Pancreas (tissue), 10 donors: Measurements from ENCODE around the gene COPG2. TPM values are rescaled to one million over a fixed set of nuclear protein-coding genes. Genes with fewer than 3 reads are reported as not detected.
A peak's percentile ranks its signal among the peaks of the same experiment; 100 is the strongest.

Source experiments
- ATAC-seq, 4 donors: fragments of 200-7000 bp; cut with Tn5 transposase; one replicate each; pipeline versions ENCODE4 v1.8.0 to v1.9.1; 2020; ENCODE audit warnings: mild to moderate bottlenecking in 4 of 4, moderate library complexity in 4 of 4
- DNase-seq, 6 donors: peaks; one replicate each; pipeline ENCODE4 v3.0.0-alpha.2; 2020
- FAIRE-seq: peaks from 2 replicates; lab custom pipeline; 2012; peaks lifted over from hg19 to GRCh38; lab: Jason Lieb, UNC
- H3K27ac ChIP-seq, 4 donors: fragments of 200-600 bp; sonication (generic); 1 replicate in 3 of 4; 2 replicates in 1 of 4; pipeline versions ENCODE4 v1.5.0 to v1.8.0; 2020
- H3K27me3 ChIP-seq, 4 donors: fragments of 200-600 bp; one replicate each; pipeline ENCODE4 v1.8.0; 2021
- H3K36me3 ChIP-seq, 3 donors: fragments of 200-600 bp; sonication (generic) in 1 of 3; one replicate each; pipeline versions ENCODE4 v1.5.0 to v1.8.0; 2020 to 2021
- H3K4me1 ChIP-seq, 3 donors: fragments of 200-600 bp; one replicate each; pipeline ENCODE4 v1.8.0; 2021
- H3K4me3 ChIP-seq, 4 donors: fragments of 200-600 bp; sonication (generic) in 2 of 4; one replicate each; pipeline versions ENCODE4 v1.5.0 to v1.8.0; 2020 to 2021
- H3K9me3 ChIP-seq, 4 donors: fragments of 200-600 bp; one replicate each; pipeline ENCODE4 v1.8.0; 2021
- WGBS, 2 donors: extraction: QIAGEN DNeasy Blood & Tissue Kit; methylation state at CpG; one replicate each; pipeline ENCODE4 v1.1.7; 2013; 5-methylcytosine and 5-hydroxymethylcytosine counted together
- intact Hi-C, 3 donors: fragments of 100-400 bp; cut with DNase I; formaldehyde crosslinking; loops; one replicate each; pipeline versions ENCODE4 v1.11.1 to v1.14.2; 2022
- polyA plus RNA-seq, 2 donors: library from polyadenylated mRNA; stranded (reverse); fragments of 200-250 nt; gene quantifications; one replicate each; pipeline ENCODE4 v1.2.3, GENCODE V29; 2013
- total RNA-seq, 6 donors: library from RNA; stranded (reverse); fragmentation: NEBNext Ultra II Directional in 4 of 6; extraction: Animal tissue kit (Norgen Biotek cat#: 25700) in 4 of 6; gene quantifications; one replicate each; pipeline versions ENCODE4 v1.2.1 to v1.2.4, GENCODE V29; 2021 to 2023
- TF ChIP-seq, protein P1 (sequence below), 4 donors: fragments of 200-600 bp; sonication (generic) in 3 of 4; IDR thresholded peaks; one replicate each; pipeline versions ENCODE4 v1.5.0 to v1.8.0; 2021; ENCODE audit warnings: antibody characterized with exemption in 4 of 4
- donor health status: healthy with polysubstance abuse.
- donor health status: DM: no; HTN: no; CAD: no; lungs with moderate emphysema.
- donor health status: DM: no; HTN: no; CAD: no.
- donor health status: control.
- donor health status: control.
- donor health status: Bipolar disorder and iron deficiency.
- donor health status: DM: yes; HTN: yes; CAD: no.
- donor health status: DM: no; HTN: no; CAD: no.
- donor health status: DM: no; HTN: no; CAD: no.
- donor health status: DM: yes; HTN: yes; CAD: no.

COPG2 gene
- total and polyA plus RNA-seq, 8 donors: 3.8 to 13.5 (median 8.4) TPM

DNA sequence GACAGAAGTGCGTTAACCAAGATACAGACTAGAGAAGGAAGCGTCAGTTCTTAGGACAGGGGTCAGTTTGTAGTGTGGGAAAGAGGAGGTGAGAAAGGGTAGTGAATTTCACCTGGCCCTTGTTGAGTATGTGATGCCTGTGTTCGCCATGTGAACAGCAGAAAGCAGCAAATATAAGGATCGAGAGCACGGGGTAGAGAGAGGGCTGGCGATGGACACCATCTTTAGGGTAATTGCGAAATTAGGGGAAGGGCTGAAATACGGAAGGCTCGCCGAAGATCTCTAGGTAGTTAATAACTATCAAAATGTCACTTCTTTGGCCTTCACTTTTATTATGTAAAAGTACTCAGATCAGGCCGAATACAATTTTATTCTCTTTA, 182.8 kb downstream of the COPG2 start:
- no peaks in the 10 kb centered on the region for H3K9me3 ChIP-seq
- intact Hi-C loops: no loop called here
- DNase-seq (no peak), ATAC-seq (peak in 2 of 4 donors; percentile 4 to 6), FAIRE-seq (no peak)
- no peaks in the 10 kb centered on the region for H3K36me3 ChIP-seq
- TF ChIP-seq, protein P1, sequence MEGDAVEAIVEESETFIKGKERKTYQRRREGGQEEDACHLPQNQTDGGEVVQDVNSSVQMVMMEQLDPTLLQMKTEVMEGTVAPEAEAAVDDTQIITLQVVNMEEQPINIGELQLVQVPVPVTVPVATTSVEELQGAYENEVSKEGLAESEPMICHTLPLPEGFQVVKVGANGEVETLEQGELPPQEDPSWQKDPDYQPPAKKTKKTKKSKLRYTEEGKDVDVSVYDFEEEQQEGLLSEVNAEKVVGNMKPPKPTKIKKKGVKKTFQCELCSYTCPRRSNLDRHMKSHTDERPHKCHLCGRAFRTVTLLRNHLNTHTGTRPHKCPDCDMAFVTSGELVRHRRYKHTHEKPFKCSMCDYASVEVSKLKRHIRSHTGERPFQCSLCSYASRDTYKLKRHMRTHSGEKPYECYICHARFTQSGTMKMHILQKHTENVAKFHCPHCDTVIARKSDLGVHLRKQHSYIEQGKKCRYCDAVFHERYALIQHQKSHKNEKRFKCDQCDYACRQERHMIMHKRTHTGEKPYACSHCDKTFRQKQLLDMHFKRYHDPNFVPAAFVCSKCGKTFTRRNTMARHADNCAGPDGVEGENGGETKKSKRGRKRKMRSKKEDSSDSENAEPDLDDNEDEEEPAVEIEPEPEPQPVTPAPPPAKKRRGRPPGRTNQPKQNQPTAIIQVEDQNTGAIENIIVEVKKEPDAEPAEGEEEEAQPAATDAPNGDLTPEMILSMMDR (IDR thresholded peaks at IDR 0.05): no peak
- 42 to 44% methylated on average over 11 of the region's 11 CpGs for WGBS, 2 donors
- H3K4me1 ChIP-seq: peaks cover 0 to 36% (median 0%) of the 10 kb centered on the region in 3 donors
- peak overlapping the region; percentile 7 to 58 (median 53) for H3K4me3 ChIP-seq
- no peaks in the 10 kb centered on the region for H3K27me3 ChIP-seq
- peak overlapping the region in 3 of 4 donors; percentile 62 to 87 (median 80) for H3K27ac ChIP-seq

GRCh38 chr7:130483031-130483430, 185.5 kb downstream of the COPG2 start:
- Histone ChIP-seq H3K4me1 (peaks cover 0 to 9% (median 0%) of the 10 kb centered on the region in 3 donors), H3K9me3 (no peaks in the 10 kb centered on the region), H3K27ac (no peak overlapping the region), H3K27me3 (no peaks in the 10 kb centered on the region), H3K36me3 (no peaks in the 10 kb centered on the region), H3K4me3 (no peak overlapping the region)
- no peak for ATAC-seq
- 97% methylated on average over 3 of the region's 3 CpGs for WGBS, 2 donors
- intact Hi-C loops: no loop called here
- no peak for DNase-seq
- TF ChIP-seq, protein P1 (IDR thresholded peaks at IDR 0.05): no peak
- no peak for FAIRE-seq

DNA sequence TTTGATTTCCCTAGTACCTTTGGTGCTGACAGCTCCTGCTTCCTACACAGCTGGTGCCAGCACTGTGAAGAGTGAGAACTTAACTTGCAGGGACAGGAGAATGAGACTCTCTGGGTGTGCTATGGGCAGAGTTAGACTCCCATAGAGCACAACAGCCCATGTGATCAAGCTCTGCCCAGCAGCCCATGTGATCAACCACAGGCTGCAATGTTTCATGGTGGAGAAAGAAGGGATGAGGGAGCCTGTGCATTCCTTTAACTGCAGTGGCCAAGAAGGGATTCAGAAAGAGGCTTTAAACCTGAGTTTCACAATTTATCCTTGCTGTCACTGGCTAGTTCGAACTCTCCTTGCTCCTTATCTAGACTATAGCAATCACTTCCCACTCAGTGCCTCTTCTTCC, 186.7 kb downstream of the COPG2 start:
- H3K4me1 ChIP-seq: peaks cover 0 to 4% (median 0%) of the 10 kb centered on the region in 3 donors
- DNase-seq (no peak), FAIRE-seq (no peak), ATAC-seq (peak in 1 of 4 donors; percentile 4)
- H3K27me3 ChIP-seq: no peaks in the 10 kb centered on the region
- no peak overlapping the region for H3K27ac ChIP-seq
- no peaks in the 10 kb centered on the region for H3K9me3 ChIP-seq
- TF ChIP-seq, protein P1 (IDR thresholded peaks at IDR 0.05): no peak
- H3K4me3 ChIP-seq: no peak overlapping the region
- intact Hi-C loops: no loop called here
- 43% methylated on average over 1 of the region's 1 CpG for WGBS, 2 donors
- no peaks in the 10 kb centered on the region for H3K36me3 ChIP-seq

- H3K9me3 ChIP-seq: no peaks in the 10 kb centered on the region
- intact Hi-C loops: no loop called here
- no peaks in the 10 kb centered on the region for H3K27me3 ChIP-seq
- ATAC-seq (no peak), FAIRE-seq (no peak), DNase-seq (no peak)
- H3K4me3 ChIP-seq: no peak overlapping the region
- 89 to 94% methylated on average over 1 of the region's 1 CpG for WGBS, 2 donors
- peaks cover 0 to 4% (median 0%) of the 10 kb centered on the region in 3 donors for H3K4me1 ChIP-seq
- no peak overlapping the region for H3K27ac ChIP-seq
- TF ChIP-seq, protein P1 (IDR thresholded peaks at IDR 0.05): no peak
- H3K36me3 ChIP-seq: no peaks in the 10 kb centered on the region
Measured at GRCh38 chr7:130479716-130480400, 188.7 kb downstream of the COPG2 start.

GRCh38 chr7:130478991-130479390, 189.6 kb downstream of the COPG2 start:
- TF ChIP-seq, protein P1 (IDR thresholded peaks at IDR 0.05): no peak
- H3K4me3 ChIP-seq: no peak overlapping the region
- DNase-seq (no peak), ATAC-seq (no peak), FAIRE-seq (no peak)
- H3K36me3 ChIP-seq: no peaks in the 10 kb centered on the region
- intact Hi-C loops: no loop called here
- no peak overlapping the region for H3K27ac ChIP-seq
- 71 to 73% methylated on average over 3 of the region's 3 CpGs for WGBS, 2 donors
- H3K27me3 ChIP-seq: no peaks in the 10 kb centered on the region
- no peaks in the 10 kb centered on the region for H3K9me3 ChIP-seq
- no peaks in the 10 kb centered on the region for H3K4me1 ChIP-seq
